ENCODE data around the gene DNAH3.
"Not testable (repeated sequence)": the region's sequence is repeated elsewhere in the genome, so short reads cannot be mapped to it uniquely, and the experiment has no call there.

DNAH3 gene, protein sequence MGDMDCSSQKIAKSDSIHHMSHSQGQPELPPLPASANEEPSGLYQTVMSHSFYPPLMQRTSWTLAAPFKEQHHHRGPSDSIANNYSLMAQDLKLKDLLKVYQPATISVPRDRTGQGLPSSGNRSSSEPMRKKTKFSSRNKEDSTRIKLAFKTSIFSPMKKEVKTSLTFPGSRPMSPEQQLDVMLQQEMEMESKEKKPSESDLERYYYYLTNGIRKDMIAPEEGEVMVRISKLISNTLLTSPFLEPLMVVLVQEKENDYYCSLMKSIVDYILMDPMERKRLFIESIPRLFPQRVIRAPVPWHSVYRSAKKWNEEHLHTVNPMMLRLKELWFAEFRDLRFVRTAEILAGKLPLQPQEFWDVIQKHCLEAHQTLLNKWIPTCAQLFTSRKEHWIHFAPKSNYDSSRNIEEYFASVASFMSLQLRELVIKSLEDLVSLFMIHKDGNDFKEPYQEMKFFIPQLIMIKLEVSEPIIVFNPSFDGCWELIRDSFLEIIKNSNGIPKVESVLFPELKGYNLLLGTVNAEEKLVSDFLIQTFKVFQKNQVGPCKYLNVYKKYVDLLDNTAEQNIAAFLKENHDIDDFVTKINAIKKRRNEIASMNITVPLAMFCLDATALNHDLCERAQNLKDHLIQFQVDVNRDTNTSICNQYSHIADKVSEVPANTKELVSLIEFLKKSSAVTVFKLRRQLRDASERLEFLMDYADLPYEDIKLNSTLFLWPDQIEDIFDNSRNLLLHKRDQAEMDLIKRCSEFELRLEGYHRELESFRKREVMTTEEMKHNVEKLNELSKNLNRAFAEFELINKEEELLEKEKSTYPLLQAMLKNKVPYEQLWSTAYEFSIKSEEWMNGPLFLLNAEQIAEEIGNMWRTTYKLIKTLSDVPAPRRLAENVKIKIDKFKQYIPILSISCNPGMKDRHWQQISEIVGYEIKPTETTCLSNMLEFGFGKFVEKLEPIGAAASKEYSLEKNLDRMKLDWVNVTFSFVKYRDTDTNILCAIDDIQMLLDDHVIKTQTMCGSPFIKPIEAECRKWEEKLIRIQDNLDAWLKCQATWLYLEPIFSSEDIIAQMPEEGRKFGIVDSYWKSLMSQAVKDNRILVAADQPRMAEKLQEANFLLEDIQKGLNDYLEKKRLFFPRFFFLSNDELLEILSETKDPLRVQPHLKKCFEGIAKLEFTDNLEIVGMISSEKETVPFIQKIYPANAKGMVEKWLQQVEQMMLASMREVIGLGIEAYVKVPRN (N-terminal part only)

DNA sequence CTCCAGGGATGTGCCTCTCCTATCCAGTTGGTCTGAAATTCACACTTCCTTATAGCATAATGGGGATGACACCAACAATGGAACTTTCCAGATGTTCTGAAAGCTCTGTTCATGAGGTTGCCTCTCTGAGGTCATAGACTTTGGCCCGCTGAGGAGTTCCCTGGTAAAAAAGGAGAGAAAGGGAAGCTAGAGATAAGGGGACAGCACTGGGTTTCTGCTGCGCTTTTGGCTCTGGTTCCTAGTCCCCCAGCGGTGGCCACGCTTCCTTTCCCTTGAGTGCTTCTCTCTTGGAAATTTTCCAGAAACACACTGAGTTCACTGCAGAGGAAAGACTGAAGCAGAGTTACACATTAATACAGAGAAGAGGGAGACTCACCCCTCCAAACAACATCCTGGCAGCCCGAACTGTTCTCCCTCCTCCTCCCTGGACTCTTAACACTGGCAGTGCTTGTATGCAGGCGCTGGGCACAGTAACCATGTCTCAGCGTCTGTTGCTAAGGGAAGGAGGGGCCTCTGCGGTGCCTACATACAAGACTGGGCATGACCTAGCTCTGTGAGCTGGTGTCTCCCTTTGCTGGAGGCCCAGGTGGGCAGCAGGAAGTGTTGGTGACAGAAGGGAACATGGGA, at the start of gene DNAH3:
Gene DNAH3 (minus strand): TSS at position 472 of the 627 bp plus-strand sequence. CDS start 527 bp downstream, outside the sequence.
- no peak for DNase-seq (ENCODE audit: low spot score)

DNA sequence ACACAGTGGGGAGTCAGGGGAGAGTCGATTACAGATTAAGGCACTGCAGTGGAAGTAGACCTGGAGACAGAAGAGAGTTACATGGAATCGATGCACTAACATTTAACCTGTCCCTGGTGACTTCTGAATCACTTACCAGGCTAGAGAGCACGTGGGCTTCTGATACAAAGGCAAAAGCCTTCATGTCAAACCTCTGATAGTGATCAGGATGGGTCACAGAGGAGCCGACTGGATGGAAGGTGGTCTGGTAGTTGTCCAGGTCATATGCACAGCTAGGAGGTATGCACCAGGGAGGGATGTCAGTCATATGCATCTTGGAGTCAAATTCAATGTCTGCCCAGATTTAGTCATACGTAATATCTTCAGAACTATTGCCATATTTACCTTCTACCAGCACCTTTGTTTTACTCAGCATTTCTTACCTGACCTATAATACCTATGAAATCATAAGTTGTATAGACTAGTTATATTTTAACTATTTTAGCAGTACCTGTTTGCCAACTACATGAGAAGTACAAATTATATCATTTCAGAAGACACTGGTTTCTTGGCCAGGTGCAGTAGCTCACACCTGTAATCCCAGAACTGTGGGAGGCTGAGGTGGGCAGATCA, 49.1 kb upstream of the DNAH3 start:
- no peak for DNase-seq (ENCODE audit: low spot score)

DNA sequence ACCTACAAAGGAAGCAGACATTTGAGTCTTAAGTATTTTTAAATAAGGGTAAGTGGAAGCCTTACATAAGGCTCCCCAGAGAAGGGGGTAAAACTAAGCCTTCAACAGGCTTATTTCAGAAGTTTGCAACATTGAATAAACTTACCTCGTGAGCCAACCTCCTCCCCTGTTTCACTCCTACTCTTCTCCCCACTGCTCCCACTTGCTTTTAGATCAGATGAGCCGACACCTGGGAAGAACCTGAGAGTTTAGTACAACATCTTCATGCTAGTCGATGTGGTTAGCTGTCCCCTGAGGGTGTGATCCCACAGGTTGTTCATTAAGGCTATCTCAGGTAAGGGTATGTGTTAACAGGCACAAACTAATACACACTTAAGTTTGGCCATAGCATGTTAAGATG, 47.0 kb upstream of the DNAH3 start:
- no peak for DNase-seq (ENCODE audit: low spot score)

DNA sequence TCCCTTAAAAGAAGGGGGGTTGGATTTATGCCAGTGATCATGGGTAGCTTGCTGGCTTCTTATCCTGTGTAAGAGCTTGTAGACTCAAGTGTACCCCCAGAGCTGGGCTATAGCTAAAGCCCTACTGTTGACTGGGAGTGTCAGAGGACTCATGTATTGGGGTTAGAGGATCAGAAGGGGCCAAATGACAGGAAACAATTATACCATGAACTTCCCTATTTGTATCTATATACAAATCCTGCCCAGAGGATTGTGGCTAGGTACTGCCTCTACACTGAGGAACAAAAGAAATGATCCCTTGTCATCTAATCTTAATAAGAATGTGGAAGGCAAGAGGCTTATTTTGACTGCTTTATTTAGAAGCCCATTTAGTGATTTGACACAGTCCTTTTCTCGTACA, 46.5 kb upstream of the DNAH3 start:
- DNase-seq (ENCODE audit: low spot score), result no peak

DNA sequence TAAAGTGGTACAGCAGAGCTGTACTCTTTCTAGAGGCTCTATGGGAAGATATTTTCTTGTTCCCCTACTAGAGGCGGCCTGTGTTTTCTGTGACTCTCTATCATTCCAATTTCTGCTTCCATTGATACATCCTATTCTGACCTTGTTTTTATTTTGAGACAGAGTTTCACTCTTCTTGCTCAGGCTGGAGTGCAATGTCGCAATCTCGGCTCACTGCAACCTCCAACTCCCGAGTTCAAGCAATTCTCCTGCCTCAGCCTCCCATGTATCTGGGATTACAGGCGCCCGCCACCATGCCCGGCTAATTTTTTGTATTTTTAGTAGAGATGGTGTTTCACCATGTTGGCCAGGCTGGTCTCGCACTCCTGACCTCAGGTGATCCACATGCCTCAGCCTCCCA, 44.7 kb upstream of the DNAH3 start:
- not testable (repeated sequence) for DNase-seq (ENCODE audit: low spot score)

DNA sequence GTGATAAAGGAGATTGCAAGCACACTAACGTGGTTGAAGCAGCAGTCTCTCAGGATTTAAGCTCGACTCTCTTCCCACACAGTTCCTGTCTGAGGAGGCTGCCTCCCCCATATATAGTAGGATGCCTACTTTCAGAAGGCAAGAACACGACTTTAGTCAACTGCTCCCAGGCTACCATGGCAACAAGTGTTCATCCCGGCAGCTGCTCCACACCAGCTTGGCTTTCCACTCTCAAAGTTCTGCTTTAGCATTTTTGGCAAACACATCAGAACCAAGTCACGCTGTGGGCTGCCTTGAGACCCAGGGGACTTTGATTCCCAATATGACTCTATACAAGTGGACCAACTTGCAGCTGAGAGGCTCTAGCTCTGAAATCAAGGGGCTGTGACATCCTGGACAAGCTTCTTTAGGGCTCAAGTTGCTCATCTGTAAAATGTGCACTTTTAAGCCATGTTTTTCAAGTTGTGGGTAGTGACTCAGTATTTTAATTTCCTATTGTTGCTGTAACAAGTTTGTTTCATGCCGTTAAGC, 44.2 kb upstream of the DNAH3 start:
- DNase-seq (ENCODE audit: low spot score), result no peak

DNA sequence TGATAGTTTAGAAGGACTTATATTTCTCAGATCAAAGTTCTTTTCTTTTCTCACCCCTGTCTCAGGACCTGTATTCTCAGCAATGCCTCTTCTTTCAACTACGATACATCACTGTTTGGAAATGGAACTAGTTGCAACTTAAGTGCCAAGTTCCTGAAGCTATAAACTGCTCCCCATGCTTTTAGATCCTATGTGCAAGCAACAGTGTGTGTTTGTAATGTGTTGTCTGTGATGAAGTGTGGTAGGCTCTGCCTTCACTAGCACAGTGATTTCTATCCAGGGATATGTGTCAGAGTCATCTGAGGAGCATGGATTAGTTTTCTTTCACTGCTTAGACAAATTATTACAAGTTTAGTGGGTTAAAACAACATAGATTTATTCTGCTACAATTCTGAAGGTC, 42.3 kb upstream of the DNAH3 start:
- no peak for DNase-seq (ENCODE audit: low spot score)

DNA sequence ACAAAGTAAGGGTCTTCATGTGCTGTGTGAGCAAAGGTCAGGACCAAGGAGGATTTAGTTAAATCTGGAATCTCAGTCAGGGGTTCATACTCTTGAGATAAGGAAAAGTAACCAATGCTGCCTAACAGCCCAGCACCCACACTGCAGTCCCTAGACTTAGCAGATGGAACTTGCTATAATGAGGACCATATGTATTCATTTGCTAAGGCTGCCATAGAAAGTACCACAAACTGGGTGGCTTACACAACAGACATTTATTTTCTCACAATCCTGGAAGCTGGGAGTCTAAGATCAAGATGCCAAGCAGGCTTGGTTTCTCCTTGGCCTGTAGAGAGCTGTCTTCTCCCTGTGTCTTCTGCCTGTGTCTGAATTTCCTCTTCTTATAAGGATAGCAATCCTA, 40.0 kb upstream of the DNAH3 start:
- no peak for DNase-seq (ENCODE audit: low spot score)

DNA sequence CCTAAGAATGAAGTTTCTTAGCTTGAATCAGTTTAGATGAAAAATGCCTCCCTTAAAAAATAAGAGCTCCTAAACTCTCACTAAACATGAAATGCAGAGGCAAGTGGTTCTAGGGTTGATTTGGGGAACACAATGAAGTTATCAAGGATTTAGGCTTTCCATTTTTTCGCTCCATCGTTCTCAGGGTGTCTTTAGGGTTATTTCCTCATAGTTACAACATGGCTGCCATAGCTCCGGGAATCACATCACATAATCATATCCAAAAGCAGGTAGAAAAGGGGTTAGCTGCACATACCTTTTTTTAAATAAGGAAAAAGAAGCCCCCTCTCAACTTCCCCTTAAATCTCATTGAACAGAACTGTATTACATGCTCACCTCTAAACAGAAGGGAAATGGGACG, 39.4 kb upstream of the DNAH3 start:
- no peak for DNase-seq (ENCODE audit: low spot score)

DNA sequence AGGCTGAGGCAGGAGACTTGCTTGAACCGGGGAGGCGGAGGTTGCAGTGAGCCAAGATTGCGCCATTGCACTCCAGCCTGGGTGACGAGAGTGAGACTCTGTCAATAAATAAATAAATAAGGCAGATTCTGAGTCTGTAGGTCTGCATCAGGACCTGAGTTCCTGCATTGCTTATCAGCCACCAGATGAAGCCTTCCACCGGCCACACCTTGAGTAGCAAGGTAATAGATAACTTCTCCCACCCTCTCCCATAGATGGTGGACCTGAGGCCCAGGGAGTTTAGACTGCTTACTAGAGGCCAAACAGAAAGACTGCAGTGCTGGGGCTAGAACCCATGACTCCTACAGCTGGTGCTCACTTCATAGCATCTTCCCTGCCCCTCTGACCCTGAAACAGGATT, 38.7 kb upstream of the DNAH3 start:
- no peak for DNase-seq (ENCODE audit: low spot score)

DNA sequence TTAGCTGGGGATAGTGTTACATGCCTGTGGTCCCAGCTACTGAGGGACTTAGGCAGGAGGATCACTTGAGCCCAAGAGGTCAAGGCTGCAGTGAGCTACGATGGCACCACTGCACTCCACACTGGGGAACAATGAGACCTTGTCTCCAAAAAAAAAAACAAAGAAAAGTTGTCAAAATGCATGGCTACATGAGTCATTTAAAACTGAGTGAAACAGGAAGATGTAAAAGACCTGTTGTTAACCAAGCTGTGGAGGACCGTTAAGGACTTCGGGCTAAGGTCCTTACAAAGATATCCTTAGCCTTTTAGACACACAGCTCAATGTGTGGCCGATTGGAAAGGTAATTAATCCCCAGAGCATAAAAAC, 35.7 kb upstream of the DNAH3 start:
- DNase-seq (ENCODE audit: low spot score), result no peak

DNA sequence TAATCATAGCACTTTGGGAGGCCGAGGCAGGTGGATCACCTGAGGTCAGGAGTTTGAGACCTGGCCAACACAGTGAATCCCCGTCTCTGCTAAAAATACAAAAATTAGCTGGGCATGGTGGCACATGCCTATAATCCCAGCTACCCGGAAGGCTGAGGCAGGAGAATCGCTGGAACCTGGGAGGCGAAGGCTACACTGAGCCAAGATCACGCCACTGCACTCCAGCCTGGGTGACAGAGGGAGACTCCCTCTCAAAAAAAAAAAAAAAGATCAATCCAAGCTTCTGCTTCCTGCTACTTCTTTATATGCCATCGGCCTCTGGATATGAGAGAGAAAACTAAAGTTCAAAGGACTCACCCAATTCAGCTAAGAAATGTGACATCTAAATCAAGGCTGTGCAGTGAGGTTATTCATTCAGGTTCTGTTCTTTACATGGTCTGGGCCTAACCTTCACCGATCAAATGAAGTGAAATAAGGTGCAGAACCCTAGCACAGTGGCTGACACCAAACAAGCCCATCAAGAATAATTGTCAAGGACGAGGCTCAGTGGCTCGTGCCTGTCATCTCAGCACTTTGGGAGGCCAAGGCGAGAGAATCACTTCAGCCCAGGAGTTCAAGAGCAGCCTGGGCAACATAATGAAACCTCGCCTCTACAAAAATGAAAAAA, 35.1 kb upstream of the DNAH3 start:
- DNase-seq (ENCODE audit: low spot score), result no peak

DNA sequence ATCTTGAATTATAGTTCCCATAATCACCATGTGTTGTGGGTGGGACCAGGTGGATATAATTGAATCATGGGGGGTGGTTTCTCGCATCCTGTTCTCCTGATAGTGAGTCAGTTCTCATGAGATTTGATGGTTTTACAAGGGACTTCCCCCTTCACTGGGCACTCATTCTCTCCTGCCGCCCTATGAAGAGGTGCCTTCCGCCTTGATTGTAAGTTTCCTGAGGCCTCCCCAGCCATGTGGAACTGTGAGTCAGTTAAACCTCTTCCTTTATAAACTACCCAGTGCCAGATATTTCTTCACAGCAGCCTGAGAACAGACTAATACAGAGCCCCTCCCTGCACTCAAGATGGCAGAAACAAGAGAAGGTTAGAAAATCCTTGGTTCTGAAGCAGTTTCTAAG, 34.2 kb upstream of the DNAH3 start:
- no peak for DNase-seq (ENCODE audit: low spot score)

DNA sequence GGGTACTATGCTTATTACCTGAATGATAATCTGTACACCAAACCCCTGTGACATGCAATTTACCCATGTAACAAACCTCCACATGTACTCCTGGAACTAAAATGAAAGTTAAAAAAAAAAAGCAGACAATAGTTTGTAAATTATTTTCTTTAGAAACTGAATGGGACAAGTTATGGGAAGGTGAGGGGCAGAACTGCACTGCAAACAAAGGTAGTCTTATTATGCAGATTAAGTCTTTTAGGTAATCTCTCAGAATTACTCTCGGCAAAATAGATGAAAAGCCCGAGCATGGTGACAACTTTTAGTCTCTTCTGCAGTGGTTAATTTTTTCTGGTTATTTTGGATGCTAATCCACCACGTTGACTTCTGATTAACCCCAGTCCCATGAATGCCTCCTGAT, 33.3 kb upstream of the DNAH3 start:
- no peak for DNase-seq (ENCODE audit: low spot score)

DNA sequence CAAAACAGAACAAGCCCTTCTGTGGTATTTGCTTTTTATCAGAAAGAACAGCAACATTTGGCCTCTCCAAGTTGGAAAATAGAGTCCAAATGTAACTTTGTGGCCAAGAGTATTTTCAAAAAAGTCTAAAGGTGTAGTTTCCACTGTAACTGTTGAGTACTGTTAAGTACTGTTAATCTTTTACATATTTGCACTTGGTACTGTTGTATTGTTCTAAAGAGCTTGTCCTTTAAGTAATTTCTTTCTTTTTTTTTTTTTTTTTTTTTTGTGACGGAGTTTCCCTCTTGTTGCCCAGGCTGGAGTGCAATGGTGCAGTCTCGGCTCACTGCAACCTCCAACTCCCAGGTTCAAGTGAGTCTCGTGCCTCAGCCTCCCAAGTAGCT, 29.3 kb upstream of the DNAH3 start:
- DNase-seq (ENCODE audit: low spot score), result no peak

DNA sequence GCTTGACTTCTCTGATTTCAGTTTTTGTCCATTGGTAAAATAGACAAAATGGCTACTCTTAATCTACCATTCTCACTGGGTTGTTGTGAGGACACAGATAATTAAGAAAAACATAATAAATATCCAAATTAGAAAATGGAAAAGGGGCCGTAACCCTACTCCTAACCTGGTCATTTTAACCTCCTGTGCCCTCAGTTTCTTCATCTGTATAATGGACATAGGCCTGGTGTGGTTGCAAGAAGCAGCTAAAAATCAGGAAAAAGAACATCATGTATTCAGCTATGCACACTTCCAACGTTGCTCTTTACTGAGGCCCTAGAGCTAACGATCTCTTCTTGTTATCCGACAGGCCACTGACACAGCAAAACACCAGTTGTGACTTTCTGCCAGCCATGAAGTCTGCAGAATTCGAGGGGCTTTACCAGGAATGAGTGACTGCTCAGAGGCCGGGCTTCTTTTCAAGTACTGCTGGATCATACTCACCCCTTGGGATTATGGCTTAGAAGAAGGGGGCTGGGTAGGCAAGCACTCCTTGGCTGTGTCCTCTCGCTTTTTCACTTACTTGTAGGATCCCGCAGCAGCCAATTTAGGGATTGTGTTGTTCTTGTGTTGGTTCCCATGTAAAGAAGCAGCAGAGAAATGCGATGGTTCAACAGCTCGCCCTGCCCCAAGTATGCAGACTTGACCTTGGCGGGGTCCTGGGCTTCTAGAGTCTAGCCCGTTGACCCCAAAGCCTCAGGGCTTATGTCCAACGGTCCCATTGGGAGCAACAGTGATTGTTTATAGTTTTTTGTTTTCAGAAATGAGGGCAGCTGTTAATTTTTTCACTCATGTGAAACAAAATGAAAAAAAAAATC, 28.7 kb upstream of the DNAH3 start:
- DNase-seq (ENCODE audit: low spot score), result no peak

DNA sequence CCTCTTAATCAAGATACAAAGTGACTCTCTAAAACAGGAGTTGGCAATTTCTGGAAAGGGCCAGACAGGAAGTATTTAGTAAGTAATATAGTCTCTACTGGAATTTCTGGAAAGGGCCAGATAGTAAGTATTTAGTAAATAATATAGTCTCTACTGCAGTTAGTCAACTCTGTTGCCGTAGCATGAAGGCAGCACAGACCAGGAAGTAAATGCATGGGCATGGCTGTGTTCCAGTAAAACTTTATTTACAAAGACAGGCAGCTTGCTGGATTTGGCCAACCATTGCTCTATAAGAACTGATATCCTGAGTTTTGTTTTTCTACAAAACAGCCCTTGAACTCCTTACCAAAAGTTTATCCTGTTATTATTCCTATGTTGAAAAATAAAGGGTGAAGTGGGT, 24.8 kb upstream of the DNAH3 start:
- DNase-seq (ENCODE audit: low spot score), result no peak

DNA sequence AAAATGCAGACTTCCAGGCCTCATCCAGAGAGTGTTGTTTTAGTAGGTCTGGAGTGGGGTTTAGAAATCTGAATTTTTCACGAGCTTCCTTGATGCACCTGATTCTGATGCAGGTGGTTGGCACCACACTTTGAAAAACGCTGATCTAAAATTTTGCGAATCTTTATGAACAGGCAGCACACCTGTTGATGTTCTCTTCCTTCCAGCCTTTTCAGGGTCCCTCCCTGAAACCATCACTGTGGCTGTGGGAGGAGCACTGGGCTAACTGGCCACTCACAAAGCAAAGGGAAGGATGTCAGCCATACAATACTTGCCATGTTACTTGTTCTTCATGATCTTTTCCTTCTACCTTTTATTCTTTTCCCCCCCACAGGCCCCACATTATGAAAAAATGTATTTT, 22.0 kb upstream of the DNAH3 start:
- no peak for DNase-seq (ENCODE audit: low spot score)

DNA sequence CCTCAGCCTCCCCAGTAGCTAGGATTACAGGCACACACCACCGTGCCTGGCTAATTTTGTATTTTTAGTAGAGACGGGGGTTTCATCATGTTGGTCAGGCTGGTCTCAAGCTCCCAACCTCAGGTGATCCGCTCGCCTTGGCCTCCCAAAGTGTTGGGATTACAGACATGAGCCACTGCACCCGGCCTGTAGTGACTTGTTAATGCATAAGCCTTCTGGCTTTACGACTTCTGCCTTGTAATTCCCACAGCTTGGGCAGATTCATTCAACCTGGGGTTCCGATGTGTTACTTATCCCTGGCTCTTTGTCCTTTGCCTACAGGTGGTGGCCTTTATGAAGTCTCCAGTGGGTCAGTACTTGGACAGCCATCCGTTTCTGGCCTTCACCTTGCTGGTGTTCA, 19.5 kb upstream of the DNAH3 start:
- not testable (repeated sequence) for DNase-seq (ENCODE audit: low spot score)

Data from RKO (cell line).